Tibial artery (tissue), 4 donors: ENCODE results near the gene AMER3.

Source experiments
- DNase-seq, 2 donors: peaks; one replicate each; pipeline ENCODE4 v3.0.0-alpha.2; 2019
- H3K27ac ChIP-seq, 2 donors: fragments of 200-600 bp; sonication (generic) in 1 of 2; 1 replicate in 1 of 2; 2 replicates in 1 of 2; pipeline ENCODE4 v1.5.1; 2018 to 2019; ENCODE audit warnings: mild to moderate bottlenecking in 1 of 2
- H3K27me3 ChIP-seq, 2 donors: fragments of 200-600 bp; sonication (generic) in 1 of 2; one replicate each; pipeline versions ENCODE4 v1.5.1 to v1.6.0; 2016 to 2019
- H3K36me3 ChIP-seq, 3 donors: fragments of 200-600 bp; sonication (generic) in 2 of 3; one replicate each; pipeline ENCODE4 v1.5.1; 2016 to 2019; ENCODE audit warnings: mild to moderate bottlenecking in 2 of 3
- H3K4me1 ChIP-seq, 4 donors: fragments of 200-600 bp; sonication (generic) in 2 of 4; 1 replicate in 3 of 4; 2 replicates in 1 of 4; pipeline ENCODE4 v1.5.1; 2016 to 2019
- H3K4me3 ChIP-seq, 2 donors: fragments of 200-600 bp; sonication (generic) in 1 of 2; 1 replicate in 1 of 2; 2 replicates in 1 of 2; pipeline ENCODE4 v1.5.1; 2018 to 2019; ENCODE audit warnings: mild to moderate bottlenecking in 2 of 2
- H3K9me3 ChIP-seq, 3 donors: fragments of 200-600 bp; sonication (generic) in 1 of 3; one replicate each; pipeline ENCODE4 v1.5.1; 2016 to 2019
- CTCF ChIP-seq, 2 experiments: fragments of 200-600 bp in 1 of 2; fragments of 450-650 bp in 1 of 2; IDR thresholded peaks; one replicate each; pipeline ENCODE4 v1.5.1; 2017 to 2019; ENCODE audit warnings: antibody characterized with exemption in 2 of 2, mild to moderate bottlenecking in 1 of 2, moderate library complexity in 1 of 2
- intact Hi-C: fragments of 100-400 bp; cut with DNase I; formaldehyde crosslinking; loops from one replicate; pipeline ENCODE4 v1.15.0; 2023; ENCODE audit warnings: low total_unique reads

Gene AMER3

GRCh38 chr2:130744287-130745117, 10.8 kb upstream of the AMER3 start:
- Histone ChIP-seq H3K4me3 (no peak overlapping the region), H3K9me3 (no peaks in the 10 kb centered on the region), H3K36me3 (no peaks in the 10 kb centered on the region), H3K4me1 (no peaks in the 10 kb centered on the region), H3K27ac (no peak overlapping the region), H3K27me3 (peaks cover 0 to 23% of the 10 kb centered on the region in 2 donors)
- intact Hi-C loops, result no loop called here
- TF ChIP-seq CTCF (IDR thresholded peaks at IDR 0.05), result no peak
- no peak for DNase-seq

- Histone ChIP-seq H3K4me1 (no peaks in the 10 kb centered on the region), H3K27me3 (peaks cover 0 to 20% of the 10 kb centered on the region in 2 donors), H3K36me3 (no peaks in the 10 kb centered on the region), H3K27ac (no peak overlapping the region), H3K9me3 (no peaks in the 10 kb centered on the region), H3K4me3 (no peak overlapping the region)
- intact Hi-C loops, result no loop called here
- no peak for TF ChIP-seq CTCF (IDR thresholded peaks at IDR 0.05)
- DNase-seq, result no peak
Observed at GRCh38 chr2:130749078-130749477, 6.3 kb upstream of the AMER3 start.

GRCh38 chr2:130749641-130750040, 5.7 kb upstream of the AMER3 start:
- no peak for TF ChIP-seq CTCF (IDR thresholded peaks at IDR 0.05)
- Histone ChIP-seq H3K9me3 (no peaks in the 10 kb centered on the region), H3K27me3 (peaks cover 0 to 16% of the 10 kb centered on the region in 2 donors), H3K27ac (no peak overlapping the region), H3K36me3 (no peaks in the 10 kb centered on the region), H3K4me3 (no peak overlapping the region), H3K4me1 (no peaks in the 10 kb centered on the region)
- intact Hi-C loops, result no loop called here
- DNase-seq, result no peak

GRCh38 chr2:130754811-130755210, 529 bp upstream of the AMER3 start:
- H3K4me3 ChIP-seq, result no peak overlapping the region
- DNase-seq, result no peak
- intact Hi-C loops, result no loop called here

GRCh38 chr2:130756053-130756873, 923 bp downstream of the AMER3 start:
- no peak for TF ChIP-seq CTCF (IDR thresholded peaks at IDR 0.05)
- Histone ChIP-seq H3K27ac (no peak overlapping the region), H3K4me1 (peaks cover 0 to 13% (median 3%) of the 10 kb centered on the region in 4 donors), H3K36me3 (no peaks in the 10 kb centered on the region), H3K4me3 (no peak overlapping the region), H3K27me3 (peaks cover 0 to 57% of the 10 kb centered on the region in 2 donors), H3K9me3 (no peaks in the 10 kb centered on the region)
- DNase-seq, result no peak
- intact Hi-C loops, result no loop called here

More at GRCh38 chr2:130754811-130755210, 529 bp upstream of the AMER3 start:
- TF ChIP-seq CTCF (IDR thresholded peaks at IDR 0.05), result no peak
- H3K36me3 ChIP-seq, result no peaks in the 10 kb centered on the region
- no peaks in the 10 kb centered on the region for H3K9me3 ChIP-seq
- no peak overlapping the region for H3K27ac ChIP-seq
- H3K4me1 ChIP-seq, result peaks cover 0 to 13% (median 3%) of the 10 kb centered on the region in 4 donors
- peaks cover 0 to 50% of the 10 kb centered on the region in 2 donors for H3K27me3 ChIP-seq
